GM18873 (cell line): ENCODE results near the gene SOCS1.

Experiments used
- ATAC-seq: cut with Tn5 transposase; IDR thresholded peaks from one replicate; pipeline ENCODE4 v1.9.1; 2021; ENCODE audit warnings: mild to moderate bottlenecking, moderate library complexity, moderate number of reproducible peaks; ENCODE audit not compliant: unreplicated experiment, low FRiP score

The SOCS1 gene

GRCh38 chr16:11210260-11210659, 45.7 kb downstream of the SOCS1 start:
- ATAC-seq: no peak

DNA sequence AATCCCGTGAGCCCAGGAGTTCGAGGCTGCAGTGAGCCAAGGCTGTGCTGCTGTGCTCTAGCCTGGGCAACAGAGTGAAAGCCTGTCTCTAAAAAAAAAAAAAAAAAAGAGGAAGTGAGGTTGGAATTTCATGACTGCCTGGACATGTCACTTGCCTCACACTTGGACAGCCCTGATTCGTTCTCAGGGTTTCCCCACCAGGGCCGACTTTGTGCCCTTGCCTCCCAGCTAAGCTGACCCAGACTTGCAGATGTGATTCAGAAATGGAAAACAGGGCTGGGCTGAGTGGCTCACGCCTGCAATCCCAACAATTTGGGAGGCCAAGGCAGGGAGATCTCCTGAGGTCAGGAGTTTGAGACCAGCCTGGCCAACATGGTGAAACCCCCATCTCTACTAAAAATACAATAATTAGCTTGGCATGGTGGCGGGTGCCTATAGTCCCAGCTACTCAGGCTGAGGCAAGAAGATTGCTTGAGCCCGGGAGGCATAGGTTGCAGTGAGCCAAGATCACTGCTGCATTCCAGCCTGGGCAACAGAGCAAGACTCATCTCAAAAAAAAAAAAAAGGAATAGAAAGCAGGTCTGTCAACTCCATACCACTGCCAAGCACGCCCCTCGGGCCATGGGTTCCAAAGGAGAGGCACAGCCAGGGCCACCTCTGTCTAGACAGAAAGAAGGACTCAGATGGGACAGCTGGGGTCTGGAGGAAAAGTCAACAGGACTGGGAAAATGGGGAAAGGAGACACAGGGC, 46.9 kb downstream of the SOCS1 start:
- no peak for ATAC-seq

GRCh38 chr16:11207646-11208045, 48.4 kb downstream of the SOCS1 start:
- no peak for ATAC-seq

- ATAC-seq: no peak
Measured at GRCh38 chr16:11205754-11206581, 50.0 kb downstream of the SOCS1 start.

GRCh38 chr16:11205065-11205699, 50.8 kb downstream of the SOCS1 start:
- no peak for ATAC-seq

GRCh38 chr16:11204513-11205047, 51.4 kb downstream of the SOCS1 start:
- no peak for ATAC-seq
